DMS153 (cell line): Measurements from ENCODE around the gene TDRD7.
"Not testable (repeated sequence)": the region's sequence is repeated elsewhere in the genome, so short reads cannot be mapped to it uniquely, and the experiment has no call there.

ENCODE experiments used
- DNase-seq: peaks from one replicate; lab custom pipeline; 2025; lab: John Stamatoyannopoulos, UW

Gene TDRD7

GRCh38 chr9:97479496-97480159 is 67.7 kb downstream of the TDRD7 start:
- no peak for DNase-seq

- DNase-seq: no peak
Observed at GRCh38 chr9:97480174-97480573, 68.3 kb downstream of the TDRD7 start.

GRCh38 chr9:97480749-97481148 is 68.9 kb downstream of the TDRD7 start:
- DNase-seq: no peak

- no peak for DNase-seq
Observed at GRCh38 chr9:97484134-97484533, 72.2 kb downstream of the TDRD7 start.

- no peak for DNase-seq
Observed at GRCh38 chr9:97487107-97487506, 75.2 kb downstream of the TDRD7 start.

GRCh38 chr9:97487861-97488260 is 76.0 kb downstream of the TDRD7 start:
- DNase-seq: no peak

- DNase-seq: no peak
Observed at GRCh38 chr9:97491216-97491999, 79.5 kb downstream of the TDRD7 start.

GRCh38 chr9:97497558-97498375 is 85.9 kb downstream of the TDRD7 start:
- not testable (repeated sequence) for DNase-seq

- not testable (repeated sequence) for DNase-seq
Observed at GRCh38 chr9:97498846-97499245, 87.0 kb downstream of the TDRD7 start.

- no peak for DNase-seq
Observed at GRCh38 chr9:97500263-97500662, 88.4 kb downstream of the TDRD7 start.

- no peak for DNase-seq
Observed at GRCh38 chr9:97500765-97501176, 88.9 kb downstream of the TDRD7 start.

GRCh38 chr9:97501177-97501971 is 89.5 kb downstream of the TDRD7 start, which contains the start of gene TMOD1:
Gene TMOD1, plus strand, starts transcription at chr9:97501666. Its CDS starts 22,523 bp downstream, at chr9:97524189.
- DNase-seq: peak; percentile 14

- no peak for DNase-seq
Observed at GRCh38 chr9:97501972-97502221, 90.0 kb downstream of the TDRD7 start.

- DNase-seq: no peak
Observed at GRCh38 chr9:97502222-97502983, 90.5 kb downstream of the TDRD7 start.

GRCh38 chr9:97502984-97503861 is 91.3 kb downstream of the TDRD7 start:
- no peak for DNase-seq

GRCh38 chr9:97503862-97504210 is 91.9 kb downstream of the TDRD7 start:
- DNase-seq: no peak

GRCh38 chr9:97504381-97505216 is 92.7 kb downstream of the TDRD7 start:
- no peak for DNase-seq

GRCh38 chr9:97505845-97506244 is 93.9 kb downstream of the TDRD7 start:
- DNase-seq: no peak

GRCh38 chr9:97506306-97506705 is 94.4 kb downstream of the TDRD7 start:
- no peak for DNase-seq
